LNCaP clone FGC (cell line): ENCODE data around the gene KNL1.

ENCODE experiments used
- DNase-seq: peaks from one replicate; pipeline ENCODE4 v3.0.0-alpha.2; 2011; ENCODE audit warnings: low read depth
- H3K4me3 ChIP-seq: 2 replicates; pipeline ENCODE4 v1.5.1; 2011; ENCODE audit warnings: mild to moderate bottlenecking, low read depth, low read length, control low read depth
- TF ChIP-seq, protein P1 (sequence below): IDR thresholded peaks from 2 replicates; pipeline ENCODE4 v1.5.1; 2012; ENCODE audit warnings: mild to moderate bottlenecking; ENCODE audit not compliant: control insufficient read depth, insufficient read depth; ENCODE audit errors: extremely low read depth

KNL1 gene

GRCh38 chr15:40554161-40554525 lies 39.9 kb upstream of the KNL1 start:
- no peak for DNase-seq
- H3K4me3 ChIP-seq: no peak overlapping the region
- TF ChIP-seq, protein P1, sequence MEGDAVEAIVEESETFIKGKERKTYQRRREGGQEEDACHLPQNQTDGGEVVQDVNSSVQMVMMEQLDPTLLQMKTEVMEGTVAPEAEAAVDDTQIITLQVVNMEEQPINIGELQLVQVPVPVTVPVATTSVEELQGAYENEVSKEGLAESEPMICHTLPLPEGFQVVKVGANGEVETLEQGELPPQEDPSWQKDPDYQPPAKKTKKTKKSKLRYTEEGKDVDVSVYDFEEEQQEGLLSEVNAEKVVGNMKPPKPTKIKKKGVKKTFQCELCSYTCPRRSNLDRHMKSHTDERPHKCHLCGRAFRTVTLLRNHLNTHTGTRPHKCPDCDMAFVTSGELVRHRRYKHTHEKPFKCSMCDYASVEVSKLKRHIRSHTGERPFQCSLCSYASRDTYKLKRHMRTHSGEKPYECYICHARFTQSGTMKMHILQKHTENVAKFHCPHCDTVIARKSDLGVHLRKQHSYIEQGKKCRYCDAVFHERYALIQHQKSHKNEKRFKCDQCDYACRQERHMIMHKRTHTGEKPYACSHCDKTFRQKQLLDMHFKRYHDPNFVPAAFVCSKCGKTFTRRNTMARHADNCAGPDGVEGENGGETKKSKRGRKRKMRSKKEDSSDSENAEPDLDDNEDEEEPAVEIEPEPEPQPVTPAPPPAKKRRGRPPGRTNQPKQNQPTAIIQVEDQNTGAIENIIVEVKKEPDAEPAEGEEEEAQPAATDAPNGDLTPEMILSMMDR: no peak

GRCh38 chr15:40555876-40556275 lies 38.2 kb upstream of the KNL1 start:
- TF ChIP-seq, protein P1: no peak
- no peak overlapping the region for H3K4me3 ChIP-seq
- no peak for DNase-seq

- no peak overlapping the region for H3K4me3 ChIP-seq
- no peak for DNase-seq
- TF ChIP-seq, protein P1: no peak
Measured at GRCh38 chr15:40558952-40559742, 34.9 kb upstream of the KNL1 start.

GRCh38 chr15:40562691-40563090 lies 31.4 kb upstream of the KNL1 start:
- DNase-seq: no peak

DNA sequence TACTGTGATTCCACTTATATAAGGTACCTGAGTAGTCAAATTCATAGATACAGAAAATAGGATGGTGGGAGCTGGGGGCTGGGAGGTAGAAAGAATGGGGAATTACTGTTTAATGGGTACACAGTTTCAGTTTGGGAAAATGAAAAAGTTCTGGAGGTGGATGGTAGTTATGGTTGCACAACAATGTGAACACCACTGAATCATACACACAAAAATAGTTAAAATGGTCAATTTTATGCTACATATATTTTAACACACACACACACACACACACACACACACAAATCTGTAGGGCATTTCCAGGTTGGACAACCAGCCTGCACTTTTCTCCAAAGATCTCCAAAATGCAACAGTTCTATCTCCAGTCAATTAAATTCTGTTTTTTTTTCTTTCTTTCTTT lies 30.6 kb upstream of the KNL1 start:
- no peak overlapping the region for H3K4me3 ChIP-seq
- TF ChIP-seq, protein P1: no peak
- no peak for DNase-seq

More at GRCh38 chr15:40562691-40563090, 31.4 kb upstream of the KNL1 start:
- H3K4me3 ChIP-seq: no peak overlapping the region
- TF ChIP-seq, protein P1: no peak

DNA sequence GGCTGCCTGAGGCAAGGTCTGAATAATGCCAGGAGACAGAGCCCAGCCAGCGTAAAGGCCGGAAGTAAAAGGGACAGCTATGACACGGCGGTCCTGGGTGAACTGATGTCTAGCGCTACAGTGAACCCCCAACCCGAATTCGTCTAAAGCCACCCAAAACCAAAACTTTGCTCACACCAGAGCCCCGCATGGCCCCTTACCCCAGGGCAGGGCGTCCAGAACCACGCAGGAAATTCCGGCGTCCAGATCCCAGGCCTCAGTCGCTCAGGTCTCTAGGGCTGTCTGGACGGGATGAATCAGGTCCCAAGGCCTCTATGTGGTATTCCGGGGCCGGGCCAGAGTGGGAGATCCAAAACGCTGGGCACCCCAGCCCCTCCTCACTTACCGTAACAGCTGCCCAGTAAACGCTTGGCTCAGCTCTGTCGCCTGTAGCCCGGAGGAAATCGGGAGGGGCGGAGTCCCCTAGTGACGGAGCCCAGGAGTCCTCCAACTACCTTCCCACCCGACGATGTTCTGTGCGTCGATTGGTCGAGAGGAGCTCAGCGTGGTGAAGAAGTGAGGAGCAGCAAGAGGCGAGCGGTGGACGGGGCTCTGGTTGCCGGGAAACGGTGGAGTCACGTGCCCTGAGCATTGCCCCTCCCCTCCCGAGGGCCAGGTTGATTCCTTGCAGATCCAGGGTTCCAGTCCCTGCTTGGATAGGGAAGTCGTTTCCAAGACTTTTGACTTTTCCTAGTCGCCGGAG lies 29.3 kb upstream of the KNL1 start, which contains the start of gene CCDC32:
CCDC32 (minus strand) TSS at position 452 of the 742 bp plus-strand sequence. CDS start 2,027 bp downstream, outside the sequence.
- TF ChIP-seq, protein P1: no peak
- H3K4me3 ChIP-seq: peak within 1 kb of the TSS; percentile 95
- peak; percentile 97 for DNase-seq
